Panc1 (cell line): ENCODE data around the gene IQGAP1. TPM values are rescaled to one million over a fixed set of nuclear protein-coding genes. Genes with fewer than 3 reads are reported as not detected.
"Not testable (repeated sequence)": the region's sequence is repeated elsewhere in the genome, so short reads cannot be mapped to it uniquely, and the experiment has no call there.

Experiments used
- ATAC-seq: fragments of 200-7000 bp; cut with Tn5 transposase; 2 replicates; pipeline ENCODE4 v1.9.1; 2020; ENCODE audit warnings: mild to moderate bottlenecking, moderate library complexity
- BruUV-seq: library from RNA; stranded (reverse); fragments of 400-500 nt; replicated peaks from 2 replicates; lab custom pipeline; 2021; lab: Mats Ljungman, UMichigan
- CTCF ChIA-PET: fragments of 300-600 bp; sonication (Branson Sonifier 250); formaldehyde crosslinking; loops from one replicate; lab custom pipeline; 2022; ENCODE audit warnings: antibody characterized with exemption; lab: Charles Lee
- POLR2A ChIA-PET: fragments of 300-600 bp; sonication (Branson Sonifier 250); formaldehyde crosslinking; loops from one replicate; lab custom pipeline; 2022; ENCODE audit warnings: antibody characterized with exemption; lab: Charles Lee
- DNase-seq: peaks from one replicate; pipeline ENCODE4 v3.0.0-alpha.2; 2010; ENCODE audit warnings: low read depth, low spot score
- H3K27ac ChIP-seq: 2 replicates; pipeline ENCODE4 v1.5.1; 2011; ENCODE audit warnings: mild to moderate bottlenecking, low read length, inconsistent platforms
- H3K27me3 ChIP-seq: fragments of 200-500 bp; sonication (Bioruptor generic); 2 replicates; pipeline ENCODE4 v1.6.0; 2014; ENCODE audit warnings: low read length, inconsistent platforms; ENCODE audit not compliant: control insufficient read depth, insufficient read depth
- H3K36me3 ChIP-seq: fragments of 200-500 bp; sonication (Bioruptor generic); 2 replicates; pipeline ENCODE4 v1.5.1; 2014; ENCODE audit warnings: inconsistent platforms, mild to moderate bottlenecking, low read length, moderate library complexity; ENCODE audit not compliant: control insufficient read depth, insufficient read depth
- H3K4me1 ChIP-seq: 2 replicates; pipeline ENCODE4 v1.5.1; 2011; ENCODE audit warnings: inconsistent platforms, mild to moderate bottlenecking, low read length, moderate library complexity; ENCODE audit not compliant: control insufficient read depth, insufficient read depth
- H3K4me3 ChIP-seq, 2 experiments: 2 replicates each; pipeline ENCODE4 v1.5.1; 2011 to 2012; ENCODE audit warnings: low read depth in 2 of 2, low read length in 2 of 2, mild to moderate bottlenecking in 2 of 2, inconsistent platforms in 1 of 2, moderate library complexity in 1 of 2
- H3K9me3 ChIP-seq: fragments of 200-500 bp; sonication (Bioruptor generic); 2 replicates; pipeline ENCODE4 v1.5.1; 2014; ENCODE audit warnings: low read depth, mild to moderate bottlenecking, inconsistent platforms, low read length, moderate library complexity; ENCODE audit not compliant: control insufficient read depth, insufficient read depth
- POLR2AphosphoS5 ChIP-seq: IDR thresholded peaks from 2 replicates; pipeline ENCODE4 v1.6.1; 2012; ENCODE audit warnings: mild to moderate bottlenecking, low read depth, low read length, moderate library complexity
- SIN3A ChIP-seq: IDR thresholded peaks from 2 replicates; pipeline ENCODE4 v1.6.1; 2012; ENCODE audit warnings: low read depth, mild to moderate bottlenecking, low read length, moderate library complexity, borderline replicate concordance; ENCODE audit not compliant: insufficient read depth
- TCF7L2 ChIP-seq: IDR thresholded peaks from 2 replicates; pipeline ENCODE4 v1.6.1; 2011; ENCODE audit warnings: mild to moderate bottlenecking, low read depth, low read length, inconsistent platforms
- in situ Hi-C: cut with HindIII; loops from 2 replicates; pipeline ENCODE4 v1.10.0; 2016; ENCODE audit warnings: low sequenced_read_pairs, low pct_unique_long_range_greater_than_20kb
- intact Hi-C: fragments of 100-400 bp; cut with micrococcal nuclease; formaldehyde crosslinking; loops from one replicate; pipeline ENCODE4 v1.10.0; 2022; ENCODE audit not compliant: unreplicated experiment
- total RNA-seq: library from RNA; stranded (reverse); gene quantifications from one replicate; pipeline ENCODE4 v1.2.1, GENCODE V29; 2021; ENCODE audit not compliant: unreplicated experiment
- TF ChIP-seq, protein P1 (sequence below), 2 experiments: IDR thresholded peaks; 2 replicates each; pipeline ENCODE4 v1.6.1; 2011 to 2012; ENCODE audit warnings: low read depth in 2 of 2, control low read depth in 1 of 2, low read length in 1 of 2, mild to moderate bottlenecking in 1 of 2, moderate library complexity in 1 of 2; ENCODE audit not compliant: insufficient read depth in 1 of 2
- TF ChIP-seq, protein P2 (sequence below): fragments of 450-650 bp; IDR thresholded peaks from 2 replicates; pipeline ENCODE4 v1.5.1; 2017; ENCODE audit warnings: mild to moderate bottlenecking

The IQGAP1 gene
- total RNA-seq, 1 experiment from 2014 or later: 228 TPM

DNA sequence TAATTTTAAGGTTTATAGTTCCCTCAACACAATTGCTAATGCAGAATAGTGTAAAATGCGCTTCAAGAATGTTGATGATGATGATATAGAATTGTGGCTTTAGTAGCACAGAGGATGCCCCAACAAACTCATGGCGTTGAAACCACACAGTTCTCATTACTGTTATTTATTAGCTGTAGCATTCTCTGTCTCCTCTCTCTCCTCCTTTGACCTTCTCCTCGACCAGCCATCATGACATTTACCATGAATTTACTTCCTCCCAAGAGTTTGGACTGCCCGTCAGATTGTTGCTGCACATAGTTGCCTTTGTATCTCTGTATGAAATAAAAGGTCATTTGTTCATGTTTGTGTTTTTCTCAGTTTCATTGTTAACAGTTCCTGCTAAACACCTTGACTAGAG is 113.9 kb downstream of the IQGAP1 start:
- Histone ChIP-seq H3K36me3 (peaks cover 37% of the 10 kb centered on the region), H3K4me3 (no peak overlapping the region), H3K27me3 (no peaks in the 10 kb centered on the region), H3K4me1 (no peaks in the 10 kb centered on the region), H3K27ac (no peak overlapping the region), H3K9me3 (no peaks in the 10 kb centered on the region)
- no peak for DNase-seq
- ChIA-PET POLR2A (no interaction called here), CTCF (no interaction called here)
- ATAC-seq: no peak
- intact Hi-C loops: no loop called here
- TF ChIP-seq POLR2AphosphoS5 (no peak), SIN3A (no peak), TCF7L2 (no peak)
- TF ChIP-seq, protein P1, sequence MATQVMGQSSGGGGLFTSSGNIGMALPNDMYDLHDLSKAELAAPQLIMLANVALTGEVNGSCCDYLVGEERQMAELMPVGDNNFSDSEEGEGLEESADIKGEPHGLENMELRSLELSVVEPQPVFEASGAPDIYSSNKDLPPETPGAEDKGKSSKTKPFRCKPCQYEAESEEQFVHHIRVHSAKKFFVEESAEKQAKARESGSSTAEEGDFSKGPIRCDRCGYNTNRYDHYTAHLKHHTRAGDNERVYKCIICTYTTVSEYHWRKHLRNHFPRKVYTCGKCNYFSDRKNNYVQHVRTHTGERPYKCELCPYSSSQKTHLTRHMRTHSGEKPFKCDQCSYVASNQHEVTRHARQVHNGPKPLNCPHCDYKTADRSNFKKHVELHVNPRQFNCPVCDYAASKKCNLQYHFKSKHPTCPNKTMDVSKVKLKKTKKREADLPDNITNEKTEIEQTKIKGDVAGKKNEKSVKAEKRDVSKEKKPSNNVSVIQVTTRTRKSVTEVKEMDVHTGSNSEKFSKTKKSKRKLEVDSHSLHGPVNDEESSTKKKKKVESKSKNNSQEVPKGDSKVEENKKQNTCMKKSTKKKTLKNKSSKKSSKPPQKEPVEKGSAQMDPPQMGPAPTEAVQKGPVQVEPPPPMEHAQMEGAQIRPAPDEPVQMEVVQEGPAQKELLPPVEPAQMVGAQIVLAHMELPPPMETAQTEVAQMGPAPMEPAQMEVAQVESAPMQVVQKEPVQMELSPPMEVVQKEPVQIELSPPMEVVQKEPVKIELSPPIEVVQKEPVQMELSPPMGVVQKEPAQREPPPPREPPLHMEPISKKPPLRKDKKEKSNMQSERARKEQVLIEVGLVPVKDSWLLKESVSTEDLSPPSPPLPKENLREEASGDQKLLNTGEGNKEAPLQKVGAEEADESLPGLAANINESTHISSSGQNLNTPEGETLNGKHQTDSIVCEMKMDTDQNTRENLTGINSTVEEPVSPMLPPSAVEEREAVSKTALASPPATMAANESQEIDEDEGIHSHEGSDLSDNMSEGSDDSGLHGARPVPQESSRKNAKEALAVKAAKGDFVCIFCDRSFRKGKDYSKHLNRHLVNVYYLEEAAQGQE (IDR thresholded peaks at IDR 0.05; ENCODE audit: insufficient read depth in 1 of 2, low read depth in 2 of 2, low read length in 1 of 2): no peak
- TF ChIP-seq, protein P2, sequence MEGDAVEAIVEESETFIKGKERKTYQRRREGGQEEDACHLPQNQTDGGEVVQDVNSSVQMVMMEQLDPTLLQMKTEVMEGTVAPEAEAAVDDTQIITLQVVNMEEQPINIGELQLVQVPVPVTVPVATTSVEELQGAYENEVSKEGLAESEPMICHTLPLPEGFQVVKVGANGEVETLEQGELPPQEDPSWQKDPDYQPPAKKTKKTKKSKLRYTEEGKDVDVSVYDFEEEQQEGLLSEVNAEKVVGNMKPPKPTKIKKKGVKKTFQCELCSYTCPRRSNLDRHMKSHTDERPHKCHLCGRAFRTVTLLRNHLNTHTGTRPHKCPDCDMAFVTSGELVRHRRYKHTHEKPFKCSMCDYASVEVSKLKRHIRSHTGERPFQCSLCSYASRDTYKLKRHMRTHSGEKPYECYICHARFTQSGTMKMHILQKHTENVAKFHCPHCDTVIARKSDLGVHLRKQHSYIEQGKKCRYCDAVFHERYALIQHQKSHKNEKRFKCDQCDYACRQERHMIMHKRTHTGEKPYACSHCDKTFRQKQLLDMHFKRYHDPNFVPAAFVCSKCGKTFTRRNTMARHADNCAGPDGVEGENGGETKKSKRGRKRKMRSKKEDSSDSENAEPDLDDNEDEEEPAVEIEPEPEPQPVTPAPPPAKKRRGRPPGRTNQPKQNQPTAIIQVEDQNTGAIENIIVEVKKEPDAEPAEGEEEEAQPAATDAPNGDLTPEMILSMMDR: no peak
- no TSS peak for BruUV-seq
- in situ Hi-C loops: no loop called here

DNA sequence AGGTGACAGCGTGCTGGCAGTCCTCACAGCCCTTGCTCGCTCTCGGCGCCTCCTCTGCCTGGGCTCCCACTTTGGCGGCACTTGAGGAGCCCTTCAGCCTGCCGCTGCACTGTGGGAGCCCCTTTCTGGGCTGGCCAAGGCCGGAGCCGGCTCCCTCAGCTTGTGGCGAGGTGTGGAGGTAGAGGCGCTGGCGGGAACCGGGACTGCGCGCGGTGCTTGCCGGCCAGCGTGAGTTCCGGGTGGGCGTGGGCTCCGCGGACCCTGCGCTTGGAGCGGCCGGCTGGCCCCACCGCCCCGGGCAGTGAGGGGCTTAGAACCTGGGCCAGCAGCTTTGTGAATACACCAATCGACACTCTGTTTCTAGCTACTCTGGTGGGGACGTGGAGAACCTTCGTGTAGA is 122.7 kb downstream of the IQGAP1 start:
- CTCF ChIA-PET, ATAC-seq, BruUV-seq: not testable (repeated sequence)

DNA sequence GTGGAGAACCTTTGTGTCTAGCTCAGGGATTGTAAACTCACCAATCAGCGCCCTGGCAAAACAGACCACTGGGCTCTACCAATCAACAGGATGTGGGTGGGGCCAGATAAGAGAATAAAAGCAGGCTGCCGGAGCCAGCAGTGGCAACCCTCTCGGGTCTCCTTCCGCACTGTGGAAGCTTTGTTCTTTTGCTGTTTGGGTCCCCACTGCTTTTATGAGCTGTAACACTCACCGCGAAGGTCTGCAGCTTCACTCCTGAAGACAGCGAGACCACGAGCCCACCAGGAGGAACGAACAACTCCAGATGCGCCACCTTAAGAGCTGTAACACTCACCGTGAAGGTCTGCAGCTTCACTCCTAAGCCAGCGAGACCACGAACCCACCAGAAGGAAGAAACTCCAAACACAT is 123.2 kb downstream of the IQGAP1 start:
- H3K27ac ChIP-seq, H3K4me1 ChIP-seq, H3K27me3 ChIP-seq, BruUV-seq, H3K9me3 ChIP-seq, POLR2A ChIA-PET, in situ Hi-C loops, H3K36me3 ChIP-seq, DNase-seq, CTCF ChIA-PET, H3K4me3 ChIP-seq, ATAC-seq, intact Hi-C loops: not testable (repeated sequence)

More for the DNA sequence above, 122.7 kb downstream of the IQGAP1 start:
- H3K27me3 ChIP-seq, H3K4me3 ChIP-seq, H3K4me1 ChIP-seq, H3K9me3 ChIP-seq, in situ Hi-C loops, H3K36me3 ChIP-seq, intact Hi-C loops, DNase-seq, POLR2A ChIA-PET, H3K27ac ChIP-seq: not testable (repeated sequence)
